ENCODE data around the gene G2E3.

GRCh38 chr14:30607156-30607780 lies 48.3 kb downstream of the G2E3 start:
- TF ChIP-seq CTCF (conservative IDR thresholded peaks at IDR 0.05; ENCODE audit: low read depth, low read length) = no peak
- no peak for TF ChIP-seq EZH2phosphoT487 (IDR thresholded peaks at IDR 0.05; ENCODE audit: borderline replicate concordance, low read length)
